ENCODE data around the gene PCID2. TPM values are rescaled to one million over a fixed set of nuclear protein-coding genes. Genes with fewer than 3 reads are reported as not detected.

Gene PCID2
- total and polyA plus RNA-seq, 2 of the 13 experiments (the other 11 are each of a cell fraction or from before 2014, with no cell fraction given), result 65.0 to 111 TPM

DNA sequence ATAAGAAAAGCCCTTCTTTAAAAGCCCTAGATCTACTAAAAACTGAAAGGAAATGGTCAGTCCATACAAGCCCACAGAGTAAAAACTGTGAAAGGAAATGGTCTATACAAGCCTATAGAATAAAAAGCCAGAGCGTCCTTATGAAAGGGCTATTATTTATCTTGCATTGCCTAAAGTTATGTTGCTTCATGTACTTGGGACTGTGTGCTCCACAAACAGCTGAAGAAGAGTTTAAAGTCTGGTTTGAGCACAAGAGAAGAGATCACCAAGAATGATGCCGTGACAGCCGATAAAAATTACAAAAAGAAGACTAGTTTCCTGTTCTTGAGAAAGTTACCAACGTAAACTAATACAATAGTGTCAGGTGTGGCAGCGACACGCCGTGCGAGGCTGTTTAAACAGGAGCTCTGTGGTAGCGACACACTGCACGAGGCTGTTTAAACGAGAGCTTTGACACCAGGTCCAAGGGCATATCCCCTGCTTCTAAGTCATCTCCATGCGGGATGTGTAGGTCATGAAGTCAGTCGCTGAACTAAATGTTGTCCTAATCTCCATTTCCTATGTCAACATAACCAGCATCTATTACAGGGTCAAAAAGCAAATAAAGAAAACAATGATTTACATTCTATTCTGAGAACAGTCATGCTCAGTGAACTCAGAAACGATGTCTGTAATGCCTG, 24.9 kb downstream of the PCID2 start (continued):
- TF ChIP-seq, protein P1, sequence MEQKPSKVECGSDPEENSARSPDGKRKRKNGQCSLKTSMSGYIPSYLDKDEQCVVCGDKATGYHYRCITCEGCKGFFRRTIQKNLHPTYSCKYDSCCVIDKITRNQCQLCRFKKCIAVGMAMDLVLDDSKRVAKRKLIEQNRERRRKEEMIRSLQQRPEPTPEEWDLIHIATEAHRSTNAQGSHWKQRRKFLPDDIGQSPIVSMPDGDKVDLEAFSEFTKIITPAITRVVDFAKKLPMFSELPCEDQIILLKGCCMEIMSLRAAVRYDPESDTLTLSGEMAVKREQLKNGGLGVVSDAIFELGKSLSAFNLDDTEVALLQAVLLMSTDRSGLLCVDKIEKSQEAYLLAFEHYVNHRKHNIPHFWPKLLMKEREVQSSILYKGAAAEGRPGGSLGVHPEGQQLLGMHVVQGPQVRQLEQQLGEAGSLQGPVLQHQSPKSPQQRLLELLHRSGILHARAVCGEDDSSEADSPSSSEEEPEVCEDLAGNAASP (CRISPR knock-in tag; IDR thresholded peaks at IDR 0.05; ENCODE audit: borderline replicate concordance), result peak; percentile 16; the same call in 1 of the 2 replicates
- TF ChIP-seq, protein P2, sequence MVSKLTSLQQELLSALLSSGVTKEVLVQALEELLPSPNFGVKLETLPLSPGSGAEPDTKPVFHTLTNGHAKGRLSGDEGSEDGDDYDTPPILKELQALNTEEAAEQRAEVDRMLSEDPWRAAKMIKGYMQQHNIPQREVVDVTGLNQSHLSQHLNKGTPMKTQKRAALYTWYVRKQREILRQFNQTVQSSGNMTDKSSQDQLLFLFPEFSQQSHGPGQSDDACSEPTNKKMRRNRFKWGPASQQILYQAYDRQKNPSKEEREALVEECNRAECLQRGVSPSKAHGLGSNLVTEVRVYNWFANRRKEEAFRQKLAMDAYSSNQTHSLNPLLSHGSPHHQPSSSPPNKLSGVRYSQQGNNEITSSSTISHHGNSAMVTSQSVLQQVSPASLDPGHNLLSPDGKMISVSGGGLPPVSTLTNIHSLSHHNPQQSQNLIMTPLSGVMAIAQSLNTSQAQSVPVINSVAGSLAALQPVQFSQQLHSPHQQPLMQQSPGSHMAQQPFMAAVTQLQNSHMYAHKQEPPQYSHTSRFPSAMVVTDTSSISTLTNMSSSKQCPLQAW (CRISPR knock-in tag; IDR thresholded peaks at IDR 0.05), result peak; percentile 52; the same call in 1 of the 2 replicates
- TF ChIP-seq EHMT2 (IDR thresholded peaks at IDR 0.05; ENCODE audit: borderline replicate concordance, low read depth, low read length) (no peak), ZNF776 (CRISPR knock-in tag; IDR thresholded peaks at IDR 0.05) (no peak), PAWR (CRISPR knock-in tag; IDR thresholded peaks at IDR 0.05; ENCODE audit: borderline replicate concordance) (no peak), ZSCAN29 (CRISPR knock-in tag; conservative IDR thresholded peaks at IDR 0.05) (0 out of 2 replicates have a peak, but pooled peaks have one; percentile 31), HOXD1 (CRISPR knock-in tag; IDR thresholded peaks at IDR 0.05) (no peak), HMG20B (CRISPR knock-in tag; conservative IDR thresholded peaks at IDR 0.05) (no peak), ZNF672 (CRISPR knock-in tag; IDR thresholded peaks at IDR 0.05) (no peak), EED (CRISPR knock-in tag; IDR thresholded peaks at IDR 0.05) (no peak)
- TF ChIP-seq, protein P3, sequence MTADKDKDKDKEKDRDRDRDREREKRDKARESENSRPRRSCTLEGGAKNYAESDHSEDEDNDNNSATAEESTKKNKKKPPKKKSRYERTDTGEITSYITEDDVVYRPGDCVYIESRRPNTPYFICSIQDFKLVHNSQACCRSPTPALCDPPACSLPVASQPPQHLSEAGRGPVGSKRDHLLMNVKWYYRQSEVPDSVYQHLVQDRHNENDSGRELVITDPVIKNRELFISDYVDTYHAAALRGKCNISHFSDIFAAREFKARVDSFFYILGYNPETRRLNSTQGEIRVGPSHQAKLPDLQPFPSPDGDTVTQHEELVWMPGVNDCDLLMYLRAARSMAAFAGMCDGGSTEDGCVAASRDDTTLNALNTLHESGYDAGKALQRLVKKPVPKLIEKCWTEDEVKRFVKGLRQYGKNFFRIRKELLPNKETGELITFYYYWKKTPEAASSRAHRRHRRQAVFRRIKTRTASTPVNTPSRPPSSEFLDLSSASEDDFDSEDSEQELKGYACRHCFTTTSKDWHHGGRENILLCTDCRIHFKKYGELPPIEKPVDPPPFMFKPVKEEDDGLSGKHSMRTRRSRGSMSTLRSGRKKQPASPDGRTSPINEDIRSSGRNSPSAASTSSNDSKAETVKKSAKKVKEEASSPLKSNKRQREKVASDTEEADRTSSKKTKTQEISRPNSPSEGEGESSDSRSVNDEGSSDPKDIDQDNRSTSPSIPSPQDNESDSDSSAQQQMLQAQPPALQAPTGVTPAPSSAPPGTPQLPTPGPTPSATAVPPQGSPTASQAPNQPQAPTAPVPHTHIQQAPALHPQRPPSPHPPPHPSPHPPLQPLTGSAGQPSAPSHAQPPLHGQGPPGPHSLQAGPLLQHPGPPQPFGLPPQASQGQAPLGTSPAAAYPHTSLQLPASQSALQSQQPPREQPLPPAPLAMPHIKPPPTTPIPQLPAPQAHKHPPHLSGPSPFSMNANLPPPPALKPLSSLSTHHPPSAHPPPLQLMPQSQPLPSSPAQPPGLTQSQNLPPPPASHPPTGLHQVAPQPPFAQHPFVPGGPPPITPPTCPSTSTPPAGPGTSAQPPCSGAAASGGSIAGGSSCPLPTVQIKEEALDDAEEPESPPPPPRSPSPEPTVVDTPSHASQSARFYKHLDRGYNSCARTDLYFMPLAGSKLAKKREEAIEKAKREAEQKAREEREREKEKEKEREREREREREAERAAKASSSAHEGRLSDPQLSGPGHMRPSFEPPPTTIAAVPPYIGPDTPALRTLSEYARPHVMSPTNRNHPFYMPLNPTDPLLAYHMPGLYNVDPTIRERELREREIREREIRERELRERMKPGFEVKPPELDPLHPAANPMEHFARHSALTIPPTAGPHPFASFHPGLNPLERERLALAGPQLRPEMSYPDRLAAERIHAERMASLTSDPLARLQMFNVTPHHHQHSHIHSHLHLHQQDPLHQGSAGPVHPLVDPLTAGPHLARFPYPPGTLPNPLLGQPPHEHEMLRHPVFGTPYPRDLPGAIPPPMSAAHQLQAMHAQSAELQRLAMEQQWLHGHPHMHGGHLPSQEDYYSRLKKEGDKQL (CRISPR knock-in tag; IDR thresholded peaks at IDR 0.05; ENCODE audit: low read depth), result peak; percentile 67; the same call in 1 of the 2 replicates
- TF ChIP-seq, protein P4, sequence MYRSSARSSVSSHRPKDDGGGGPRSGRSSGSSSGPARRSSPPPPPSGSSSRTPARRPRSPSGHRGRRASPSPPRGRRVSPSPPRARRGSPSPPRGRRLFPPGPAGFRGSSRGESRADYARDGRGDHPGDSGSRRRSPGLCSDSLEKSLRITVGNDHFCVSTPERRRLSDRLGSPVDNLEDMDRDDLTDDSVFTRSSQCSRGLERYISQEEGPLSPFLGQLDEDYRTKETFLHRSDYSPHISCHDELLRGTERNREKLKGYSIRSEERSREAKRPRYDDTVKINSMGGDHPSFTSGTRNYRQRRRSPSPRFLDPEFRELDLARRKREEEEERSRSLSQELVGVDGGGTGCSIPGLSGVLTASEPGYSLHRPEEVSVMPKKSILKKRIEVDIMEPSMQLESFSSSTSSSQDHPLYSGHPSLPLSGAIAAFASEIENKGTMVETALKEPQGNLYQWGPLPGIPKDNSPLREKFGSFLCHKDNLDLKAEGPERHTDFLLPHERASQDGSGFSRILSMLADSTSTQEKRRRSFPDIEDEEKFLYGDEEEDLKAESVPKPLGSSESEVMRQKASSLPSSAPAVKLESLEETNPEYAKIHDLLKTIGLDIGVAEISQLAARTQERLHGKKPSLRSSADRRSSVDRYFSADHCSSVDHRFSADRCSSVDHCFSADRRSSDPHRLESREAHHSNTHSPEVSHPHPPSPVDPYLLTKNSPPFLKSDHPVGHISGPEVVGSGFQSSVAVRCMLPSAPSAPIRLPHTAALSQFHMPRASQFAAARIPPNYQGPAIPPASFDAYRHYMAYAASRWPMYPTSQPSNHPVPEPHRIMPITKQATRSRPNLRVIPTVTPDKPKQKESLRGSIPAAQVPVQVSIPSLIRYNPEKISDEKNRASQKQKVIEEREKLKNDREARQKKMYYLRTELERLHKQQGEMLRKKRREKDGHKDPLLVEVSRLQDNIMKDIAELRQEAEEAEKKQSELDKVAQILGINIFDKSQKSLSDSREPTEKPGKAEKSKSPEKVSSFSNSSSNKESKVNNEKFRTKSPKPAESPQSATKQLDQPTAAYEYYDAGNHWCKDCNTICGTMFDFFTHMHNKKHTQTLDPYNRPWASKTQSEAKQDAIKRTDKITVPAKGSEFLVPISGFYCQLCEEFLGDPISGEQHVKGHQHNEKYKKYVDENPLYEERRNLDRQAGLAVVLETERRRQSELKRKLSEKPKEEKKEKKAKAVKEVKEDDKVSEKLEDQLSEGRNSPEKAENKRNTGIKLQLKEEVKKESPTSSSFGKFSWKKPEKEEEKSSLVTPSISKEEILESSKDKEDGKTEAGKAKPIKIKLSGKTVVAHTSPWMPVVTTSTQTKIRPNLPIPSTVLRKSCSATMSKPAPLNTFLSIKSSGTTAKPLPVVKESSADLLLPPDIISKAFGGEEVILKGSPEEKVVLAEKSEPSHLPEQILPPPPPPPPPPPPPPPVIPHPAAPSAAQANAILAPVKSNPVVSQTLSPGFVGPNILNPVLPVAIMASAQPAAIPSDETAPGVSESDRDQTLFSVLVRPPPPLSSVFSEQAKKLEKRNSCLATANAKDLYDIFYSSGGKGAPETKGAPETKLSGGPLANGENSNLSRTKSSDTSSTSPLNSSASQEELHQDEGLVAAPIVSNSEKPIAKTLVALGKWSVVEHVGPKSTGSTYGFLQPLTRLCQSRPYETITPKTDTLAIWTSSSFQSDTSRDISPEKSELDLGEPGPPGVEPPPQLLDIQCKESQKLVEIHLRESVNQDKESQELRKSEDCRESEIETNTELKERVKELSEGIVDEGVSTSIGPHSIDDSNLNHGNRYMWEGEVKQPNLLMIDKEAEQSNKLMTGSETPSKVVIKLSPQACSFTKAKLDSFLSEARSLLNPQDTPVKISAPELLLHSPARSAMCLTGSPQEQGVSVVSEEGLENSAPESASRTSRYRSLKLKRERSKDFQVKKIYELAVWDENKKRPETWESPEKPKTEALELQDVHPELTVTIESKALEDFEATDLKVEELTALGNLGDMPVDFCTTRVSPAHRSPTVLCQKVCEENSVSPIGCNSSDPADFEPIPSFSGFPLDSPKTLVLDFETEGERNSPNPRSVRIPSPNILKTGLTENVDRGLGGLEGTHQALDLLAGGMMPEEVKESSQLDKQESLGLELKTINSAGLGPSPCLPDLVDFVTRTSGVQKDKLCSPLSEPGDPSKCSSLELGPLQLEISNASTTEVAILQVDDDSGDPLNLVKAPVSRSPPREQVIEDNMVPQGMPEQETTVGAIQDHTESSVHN (CRISPR knock-in tag; IDR thresholded peaks at IDR 0.05), result no peak

Measured in HepG2 (cell line).